NCI-H146 treated with DMSO at 0.1 percent for 48 hours (cell line): ENCODE results near the gene PDIA5.
"Not testable (repeated sequence)": the region's sequence is repeated elsewhere in the genome, so short reads cannot be mapped to it uniquely, and the experiment has no call there.

Experiments
- DNase-seq: peaks from one replicate; lab custom pipeline; 2025; ENCODE audit not compliant: unreplicated experiment; lab: John Stamatoyannopoulos, UW

The PDIA5 gene

DNA sequence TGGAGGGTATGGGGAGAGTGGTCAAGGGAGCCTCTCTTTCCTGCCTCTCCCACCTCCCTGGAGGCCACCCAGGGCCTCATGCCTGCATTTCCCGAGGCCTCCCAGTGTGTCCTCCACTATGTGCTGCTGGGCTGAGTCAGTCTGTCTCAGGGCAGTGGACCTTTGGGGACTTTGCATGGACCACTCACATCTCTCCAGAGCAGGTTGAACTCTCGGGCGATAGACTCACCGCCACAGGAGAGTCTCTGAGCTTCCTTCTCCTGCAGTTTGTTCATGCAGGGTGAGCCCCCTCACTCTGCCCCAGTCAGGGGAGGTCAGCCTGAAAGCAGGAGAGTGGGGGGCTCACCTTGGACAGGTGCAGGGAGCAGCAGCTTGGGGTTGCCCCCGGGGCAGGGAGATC lies 74.5 kb downstream of the PDIA5 start:
- DNase-seq: no peak

DNA sequence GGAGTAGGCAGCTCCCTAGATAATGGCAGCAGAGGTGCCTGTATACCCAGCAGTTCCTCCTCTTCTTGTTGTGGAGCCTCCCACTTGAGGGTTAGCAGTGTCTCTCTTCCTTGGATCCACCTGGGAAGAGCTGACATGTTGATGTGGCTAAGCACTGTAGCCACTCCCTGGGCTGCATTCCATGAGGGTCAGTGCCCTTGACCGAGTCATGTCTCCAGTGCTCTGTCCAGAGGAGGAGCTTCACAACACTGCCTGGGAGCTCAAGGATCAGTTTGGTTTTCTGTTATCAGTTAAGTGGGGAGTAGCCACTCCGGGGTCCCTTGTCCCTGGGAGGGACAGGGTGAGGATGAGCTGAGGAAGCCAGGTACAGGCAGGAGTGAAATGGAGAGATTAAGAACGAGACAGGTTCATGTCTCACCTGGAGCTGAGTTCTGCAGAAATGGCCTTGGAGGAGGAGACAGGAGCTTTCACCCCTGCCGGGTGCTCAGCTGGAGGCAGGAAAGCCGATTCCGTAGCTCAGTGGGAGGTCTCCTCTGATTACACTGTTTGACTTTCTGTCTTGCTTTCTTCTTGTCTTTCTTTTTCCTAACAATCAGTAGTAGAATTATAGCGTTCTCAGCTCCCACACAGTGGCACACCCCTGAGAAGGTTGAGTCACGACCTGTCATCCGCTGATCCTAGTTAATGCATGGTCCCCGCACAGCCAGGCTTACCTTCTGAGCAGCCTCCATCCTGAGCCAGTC lies 77.0 kb downstream of the PDIA5 start:
- peak; percentile 94 for DNase-seq

DNA sequence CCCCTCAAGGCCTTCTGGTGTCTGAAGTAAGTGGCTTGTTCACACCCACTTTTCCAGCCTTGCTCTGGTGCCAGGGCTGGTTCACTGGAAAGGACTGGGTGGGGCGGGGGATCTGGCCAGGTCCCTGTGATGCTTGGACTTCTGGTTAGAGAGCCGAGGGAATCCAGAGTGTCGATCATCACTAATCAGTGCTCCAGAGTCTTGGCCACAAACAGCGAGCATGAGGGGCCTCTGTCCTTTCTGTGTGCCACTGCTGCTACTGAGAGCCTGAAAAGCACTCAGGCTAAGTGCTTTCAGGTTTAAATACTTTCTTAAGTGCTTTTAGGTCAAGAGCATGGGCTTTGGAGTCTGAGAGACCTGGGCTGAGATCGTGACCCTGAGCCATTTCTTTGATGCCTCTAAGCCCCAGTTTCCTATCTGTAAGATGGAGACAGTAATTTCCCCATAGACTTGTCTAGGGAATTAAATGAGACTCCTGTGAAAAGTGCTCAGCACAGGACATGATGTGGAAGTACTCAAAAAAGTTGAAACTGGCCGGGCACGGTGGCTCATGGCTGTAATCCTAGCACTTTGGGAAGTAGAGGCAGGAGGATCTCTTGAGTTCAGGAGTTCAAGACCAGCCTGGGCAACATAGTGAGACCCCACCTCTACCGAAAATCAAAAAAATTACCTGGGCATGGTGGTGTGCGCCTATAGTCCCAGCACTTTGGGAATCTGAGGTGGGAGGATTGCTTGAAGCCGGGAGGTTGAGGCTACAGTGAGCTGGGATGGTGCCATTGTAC lies 81.1 kb downstream of the PDIA5 start:
- DNase-seq: no peak

DNA sequence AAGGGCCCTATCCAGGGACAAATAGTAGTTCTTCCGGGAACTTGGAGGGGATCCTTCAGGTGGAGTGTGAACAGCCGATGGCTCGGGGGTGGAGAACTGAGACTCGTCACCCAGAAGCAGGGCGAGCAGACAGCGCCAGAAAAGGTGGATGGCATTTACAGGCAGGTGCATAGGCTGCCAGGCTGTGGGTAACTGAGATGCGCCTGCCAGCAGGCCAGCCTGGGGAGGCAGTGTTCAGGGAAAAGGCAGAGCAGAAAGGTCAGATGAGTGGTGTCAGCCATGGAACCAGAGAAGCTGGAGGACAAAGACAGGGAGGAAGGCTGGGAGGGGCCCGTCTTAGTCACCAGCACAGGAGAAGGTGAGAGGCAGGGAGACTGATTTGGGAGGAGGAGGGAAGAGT lies 81.9 kb downstream of the PDIA5 start:
- no peak for DNase-seq

DNA sequence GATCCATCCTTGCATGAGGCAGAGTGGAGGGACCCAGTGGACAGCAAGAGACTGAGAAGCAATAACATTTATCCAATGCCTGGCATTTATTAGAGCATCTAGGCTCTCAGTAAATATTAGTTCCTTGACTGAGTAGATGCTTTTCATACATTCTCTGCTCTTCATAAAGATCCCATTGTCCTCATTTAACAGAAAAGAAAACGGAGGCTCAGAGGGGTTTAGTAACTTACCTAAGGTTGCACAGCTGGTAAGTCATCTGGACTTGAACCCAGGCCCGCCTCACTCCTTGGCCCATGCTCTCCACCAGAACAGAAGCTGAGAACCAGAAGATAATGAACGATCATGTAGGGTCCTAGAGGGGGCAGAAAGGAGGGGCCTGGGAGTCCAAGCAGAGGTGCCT lies 82.7 kb downstream of the PDIA5 start:
- no peak for DNase-seq

DNA sequence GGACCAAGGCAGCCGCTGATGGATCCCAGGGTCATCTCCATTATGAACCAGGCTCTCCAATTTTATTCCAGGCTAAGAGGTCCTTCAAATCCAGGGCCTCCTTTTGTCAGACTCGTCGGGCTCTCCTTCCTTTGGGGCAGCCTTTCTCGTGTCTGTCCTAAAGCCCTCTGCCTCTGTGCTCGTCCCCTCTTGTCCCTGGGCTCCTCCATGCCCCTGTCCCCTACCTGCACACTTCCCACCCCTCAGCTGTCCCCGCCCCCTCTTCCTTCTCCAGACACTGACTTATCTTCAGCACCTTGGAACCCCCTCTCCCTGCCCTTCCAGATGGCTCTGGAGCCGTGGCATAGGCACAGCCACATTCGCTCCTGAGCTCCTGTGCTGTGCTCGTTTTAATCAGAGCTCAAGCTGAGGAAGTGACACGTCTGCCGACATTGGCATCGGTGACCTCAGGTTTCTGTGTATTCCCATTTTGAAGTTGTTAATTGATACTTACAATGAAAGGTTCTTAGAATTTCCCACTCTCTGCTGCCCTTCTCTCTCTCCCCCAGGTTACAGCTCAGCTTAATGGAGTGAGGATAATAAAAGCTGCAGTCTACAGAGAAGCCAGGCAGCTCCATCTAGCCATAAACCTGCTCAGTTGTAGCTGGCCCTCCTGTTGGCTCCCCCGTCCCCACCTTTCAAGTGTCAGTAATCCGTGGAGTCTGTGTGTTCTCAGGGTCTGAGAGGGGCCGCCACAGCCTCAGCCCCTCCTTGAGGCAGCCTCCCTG lies 83.8 kb downstream of the PDIA5 start:
- no peak for DNase-seq

DNA sequence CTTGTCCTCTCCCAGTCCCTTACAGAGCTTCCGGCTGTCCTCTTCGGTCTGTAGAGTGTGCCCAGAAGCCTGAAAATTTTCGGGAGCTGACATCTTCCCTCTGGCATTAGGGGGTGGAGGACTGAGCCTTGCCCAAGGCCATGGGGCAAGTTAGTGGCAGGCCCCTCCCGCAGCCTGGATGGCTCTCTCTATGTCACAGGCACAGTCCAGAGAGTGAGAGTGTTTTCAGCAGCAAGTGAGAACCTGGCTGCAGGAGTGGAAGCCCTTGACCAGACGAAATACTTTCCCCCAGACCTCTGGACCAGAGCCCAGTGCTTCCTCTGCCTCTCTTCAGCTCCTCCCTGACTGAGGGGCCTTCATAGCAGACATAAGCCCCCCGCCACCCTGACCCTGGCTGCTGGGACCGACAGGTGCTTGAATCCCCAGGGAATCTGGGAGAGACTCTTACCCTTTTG lies 84.5 kb downstream of the PDIA5 start:
- DNase-seq: no peak

DNA sequence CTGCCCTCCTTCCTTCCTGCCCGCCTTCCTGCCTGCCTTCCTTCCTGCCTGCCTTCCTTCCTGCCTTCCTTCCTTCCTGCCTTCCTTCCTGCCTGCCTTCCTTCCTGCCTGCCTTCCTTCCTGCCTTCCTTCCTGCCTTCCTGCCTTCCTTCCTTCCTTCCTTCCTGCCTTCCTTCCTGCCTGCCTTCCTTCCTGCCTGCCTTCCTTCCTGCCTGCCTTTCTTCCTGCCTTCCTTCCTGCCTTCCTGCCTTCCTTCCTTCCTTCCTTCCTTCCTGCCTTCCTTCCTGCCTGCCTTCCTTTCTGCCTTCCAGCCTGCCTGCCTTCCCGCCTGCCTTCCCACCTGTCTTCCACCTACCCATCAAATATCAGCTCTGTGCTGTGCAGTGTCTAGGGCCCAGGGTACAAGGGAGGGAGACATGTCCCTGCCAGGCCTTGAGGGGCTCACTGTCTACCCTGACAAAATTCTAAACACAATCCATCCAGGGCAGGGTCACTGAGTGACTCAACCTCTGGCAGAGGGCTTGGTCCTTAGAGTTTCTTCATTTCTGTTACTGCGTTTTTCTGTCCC lies 85.1 kb downstream of the PDIA5 start:
- not testable (repeated sequence) for DNase-seq

DNA sequence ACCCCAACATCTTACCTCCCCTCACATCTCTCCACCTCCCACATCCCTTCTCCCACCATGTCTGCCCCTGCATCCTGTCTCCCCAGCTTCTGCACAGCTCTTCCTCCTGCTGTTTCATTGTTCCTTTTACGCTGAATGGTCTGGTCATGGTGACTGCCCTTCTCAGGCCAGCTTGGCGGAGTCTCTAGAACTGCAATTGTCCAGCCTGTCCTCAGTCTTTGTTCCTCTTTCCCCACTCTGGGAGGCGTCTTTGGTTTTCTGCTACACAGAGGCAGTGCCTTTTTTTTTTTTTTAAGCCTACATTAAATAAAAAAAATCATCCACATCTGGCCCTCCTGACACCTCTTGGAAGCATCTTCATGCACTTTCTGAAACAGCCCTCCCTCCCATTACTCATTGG lies 85.9 kb downstream of the PDIA5 start:
- DNase-seq: no peak

DNA sequence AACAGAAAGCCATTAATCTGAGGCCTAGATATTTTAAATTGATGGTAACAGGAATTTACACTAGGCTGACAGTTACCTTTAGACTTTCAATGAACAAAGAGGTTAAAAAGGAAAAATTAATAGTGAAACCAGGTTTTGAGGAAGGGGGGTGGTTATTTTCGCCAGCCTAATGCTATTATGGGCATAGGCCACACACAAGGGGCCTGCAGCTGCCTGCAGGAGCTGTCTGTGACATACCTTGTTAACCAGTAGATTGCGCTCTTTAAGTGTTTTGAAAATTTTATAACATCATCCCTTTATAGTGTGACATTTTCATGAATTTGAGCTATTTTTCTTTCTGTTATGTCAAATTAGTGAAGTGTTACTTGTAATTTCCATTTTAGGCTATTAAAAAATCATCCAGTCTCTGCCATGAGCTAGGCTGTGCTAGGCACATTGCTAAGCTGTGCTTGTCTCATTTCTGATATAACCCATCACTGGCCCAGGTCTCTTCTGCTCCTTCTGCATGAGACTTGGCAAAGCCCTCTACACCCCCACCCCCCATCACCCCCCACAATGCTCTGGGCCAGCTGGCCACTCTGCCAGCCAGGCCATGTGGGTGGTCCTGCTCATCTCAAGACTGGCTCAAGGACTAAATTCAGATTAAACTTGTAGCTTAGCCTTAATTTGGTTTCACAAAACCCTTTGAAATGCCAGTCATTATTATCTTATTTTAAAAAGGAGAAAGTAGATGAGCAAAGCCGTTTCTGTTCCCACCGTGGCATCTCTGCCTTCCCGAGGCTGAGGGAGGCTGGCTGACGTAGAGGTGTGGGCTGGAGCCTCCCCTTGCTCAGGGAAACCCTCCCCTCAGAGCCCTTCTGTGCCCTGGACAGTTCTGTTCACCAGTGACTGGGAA lies 86.5 kb downstream of the PDIA5 start:
- DNase-seq: no peak

DNA sequence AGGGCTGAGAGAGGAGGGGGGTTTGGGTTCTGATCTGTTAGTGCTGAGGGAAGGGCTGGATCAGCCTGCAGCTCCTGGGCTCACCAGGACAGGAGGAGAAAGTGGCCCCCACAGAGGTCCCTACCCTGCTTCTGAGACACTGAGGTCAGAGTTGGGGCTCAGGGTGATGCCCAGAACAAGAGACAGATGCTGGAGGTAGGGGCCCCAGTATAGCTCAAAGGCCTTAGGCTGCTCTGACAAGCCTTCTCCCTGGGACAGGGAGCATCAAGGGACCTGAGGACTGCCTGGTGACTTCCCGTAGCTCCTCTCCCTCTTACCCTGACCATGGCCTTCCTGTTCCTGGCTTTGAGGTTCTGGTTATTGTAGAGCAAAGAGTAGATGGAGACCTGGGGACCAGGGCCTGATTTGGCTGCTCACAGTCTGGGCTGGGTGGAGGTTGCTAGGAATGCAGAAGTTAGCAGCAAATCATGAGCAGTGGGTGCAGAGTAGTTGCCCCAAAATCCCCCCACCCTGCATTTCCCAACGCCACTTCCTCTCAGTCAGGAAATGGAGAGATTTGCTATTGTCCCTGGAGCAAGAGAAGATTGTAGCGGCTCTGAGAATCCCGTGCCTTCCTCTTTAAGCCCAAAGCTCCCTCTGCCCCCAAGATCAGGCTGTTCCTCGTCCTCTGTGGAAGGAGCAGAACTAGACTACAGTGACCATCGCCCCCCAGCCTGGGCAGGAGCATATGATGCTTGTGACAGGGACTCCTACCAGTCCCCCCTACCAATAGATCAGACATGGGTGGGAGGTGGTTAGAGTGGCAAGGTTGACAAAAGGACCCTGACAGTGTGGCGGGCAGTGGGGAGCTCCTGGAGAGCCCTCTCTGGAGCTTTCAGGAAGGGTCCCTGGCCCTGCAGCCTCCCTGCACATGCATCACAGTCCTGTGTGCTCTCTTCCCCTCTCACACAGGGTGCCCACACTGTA lies 87.5 kb downstream of the PDIA5 start:
- no peak for DNase-seq

DNA sequence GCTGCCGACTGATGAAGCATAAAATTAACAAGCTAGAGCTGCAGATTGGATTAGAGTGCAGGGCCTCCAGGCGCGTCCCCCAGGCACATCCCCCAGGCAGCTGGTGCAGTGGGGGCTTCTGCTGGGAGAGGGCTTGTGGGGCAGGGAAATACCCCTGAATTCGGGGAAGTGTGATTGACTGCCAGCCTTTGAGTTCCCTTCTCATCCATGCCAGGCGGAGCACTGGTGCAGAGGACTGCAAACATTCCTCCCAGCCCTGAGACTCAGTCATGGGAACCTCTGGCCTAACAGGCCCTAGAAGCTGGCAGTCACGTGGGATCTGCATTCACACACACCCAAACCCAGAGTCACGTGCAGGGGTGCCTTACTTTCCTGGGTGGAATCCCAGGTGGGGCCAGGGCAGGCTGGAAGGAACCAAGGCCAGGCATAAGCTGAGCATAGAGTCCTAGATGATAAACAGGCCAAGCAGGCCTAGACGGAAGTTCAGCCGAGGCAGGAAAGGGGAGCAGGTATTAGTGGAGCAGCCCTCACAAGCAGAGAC lies 88.7 kb downstream of the PDIA5 start:
- DNase-seq: no peak

DNA sequence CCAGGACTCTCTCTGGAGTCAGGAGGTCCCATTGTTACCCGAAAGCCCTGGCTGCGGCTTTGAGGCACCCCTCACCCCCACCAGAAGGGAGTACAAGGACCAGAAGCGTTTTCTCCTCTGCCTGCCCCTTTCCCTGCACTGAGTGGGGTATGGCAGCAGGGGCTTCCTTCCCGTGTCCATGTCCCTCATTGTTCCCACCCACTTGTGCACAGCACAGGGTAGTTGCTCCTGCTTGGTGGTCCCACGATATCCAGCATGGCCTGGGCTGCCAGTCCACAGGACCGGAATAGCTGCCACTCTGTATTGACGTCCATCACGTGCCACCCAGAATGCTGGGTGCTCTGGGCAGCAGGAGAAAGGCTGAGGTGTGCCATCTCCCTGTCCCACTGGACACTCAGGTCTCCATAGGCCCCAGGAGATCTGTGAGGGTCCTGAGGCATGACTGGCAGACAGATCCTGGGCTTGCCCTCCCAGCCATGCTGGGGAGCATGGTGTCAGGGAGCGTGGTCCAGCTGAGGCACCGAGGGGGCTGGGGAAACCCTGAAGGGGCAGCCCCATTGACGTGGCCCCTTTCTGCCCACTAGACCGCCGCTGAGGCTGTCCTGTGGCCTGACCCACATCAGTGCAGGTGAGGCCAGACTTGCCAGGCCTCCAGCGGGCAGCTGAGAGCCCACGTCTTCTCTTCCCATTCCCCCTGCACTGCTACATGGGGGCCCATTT lies 89.6 kb downstream of the PDIA5 start:
- DNase-seq: no peak

DNA sequence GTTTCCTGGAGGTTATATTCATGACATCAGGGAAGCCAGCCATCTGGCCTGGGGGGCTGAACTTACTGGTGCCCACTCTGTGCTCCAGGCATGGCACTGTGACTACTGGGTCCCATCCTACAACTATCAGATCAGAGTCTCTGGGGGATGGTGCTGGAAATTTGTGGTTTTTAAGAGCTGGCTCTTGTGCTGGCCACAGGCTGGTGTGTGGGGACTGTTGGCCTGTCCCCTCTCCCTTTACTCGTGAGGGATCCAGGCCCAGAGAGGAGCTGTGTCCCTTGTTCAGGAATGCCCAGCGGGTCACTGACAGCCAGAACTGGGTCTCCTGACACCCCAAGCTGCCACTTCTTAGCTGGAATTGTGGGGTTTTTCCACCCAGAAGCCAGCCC lies 90.4 kb downstream of the PDIA5 start:
- no peak for DNase-seq

DNA sequence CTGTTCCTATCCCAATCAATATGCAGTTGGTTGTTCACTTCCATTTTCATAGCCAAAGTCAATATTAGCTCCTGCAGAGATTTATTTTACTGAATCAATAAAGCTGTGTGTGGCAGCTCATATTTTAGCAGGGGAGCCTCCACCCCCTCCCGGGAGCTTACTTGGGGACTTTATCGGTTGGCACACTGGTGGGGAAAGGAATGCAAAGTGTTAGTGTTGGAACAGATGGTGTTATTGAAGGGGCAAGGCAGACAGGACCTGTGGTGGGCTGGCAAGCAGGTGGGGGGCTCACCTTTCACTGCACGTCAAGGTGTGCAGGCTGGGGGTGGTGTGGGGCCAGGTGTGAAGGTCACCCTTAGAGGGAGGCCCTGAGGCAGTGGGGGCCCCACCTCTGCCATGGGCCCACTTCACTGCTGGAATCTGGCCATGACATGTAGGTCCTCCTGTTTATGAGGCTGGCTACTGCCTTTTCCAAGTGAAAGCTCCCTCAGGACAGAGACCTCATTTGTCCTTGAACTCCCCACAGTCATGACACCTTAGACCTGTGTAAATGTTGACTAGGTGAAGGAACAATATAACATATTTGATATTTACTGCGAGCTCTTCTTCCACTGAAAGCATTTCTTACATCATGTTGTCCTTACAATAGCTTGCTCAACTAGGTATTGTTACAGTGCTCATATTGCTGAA lies 90.9 kb downstream of the PDIA5 start:
- no peak for DNase-seq

DNA sequence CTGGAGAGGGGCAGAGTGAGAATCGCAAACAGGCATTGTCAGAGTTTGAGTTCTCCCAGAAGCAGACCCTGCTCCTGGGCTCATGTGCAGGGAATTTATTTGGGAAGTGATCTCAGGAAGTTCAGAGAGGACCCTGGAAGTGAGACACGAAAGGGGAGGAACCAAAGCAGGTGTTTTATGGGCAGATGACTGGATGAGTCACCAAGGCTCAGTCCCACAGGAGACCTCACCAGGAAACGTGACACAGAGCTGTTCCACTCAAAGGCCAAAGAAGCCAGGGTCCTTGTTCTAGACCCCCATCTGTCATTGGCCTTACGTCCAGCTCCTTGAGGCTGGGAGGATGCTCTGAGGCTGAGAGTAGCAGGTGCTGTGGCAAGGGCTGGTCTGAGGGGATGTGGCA lies 91.5 kb downstream of the PDIA5 start:
- DNase-seq: no peak

DNA sequence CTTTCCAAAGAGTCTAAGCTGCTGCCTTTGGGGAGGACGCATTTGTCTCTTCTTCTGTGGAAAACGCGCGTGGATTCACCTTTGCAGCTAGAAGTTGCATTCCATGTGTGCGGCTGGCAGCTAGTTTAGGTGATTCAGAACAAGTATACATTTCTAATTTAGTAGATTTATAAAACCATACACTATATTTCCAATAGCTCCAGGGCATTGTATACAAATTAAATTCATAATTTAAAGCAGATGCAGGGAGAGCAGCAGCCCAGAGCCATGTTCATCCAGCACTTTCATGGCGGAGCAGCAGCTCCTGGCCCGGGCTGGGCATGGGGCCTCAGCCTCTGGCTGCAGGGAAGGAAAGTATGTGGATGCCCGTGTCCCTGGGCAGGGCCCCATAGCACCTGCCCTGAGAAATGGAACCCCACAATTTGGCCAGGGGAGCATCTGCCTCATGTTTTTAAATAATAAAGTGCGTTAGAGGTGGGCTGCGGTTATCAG lies 92.1 kb downstream of the PDIA5 start:
- DNase-seq: no peak
